Measurements from ENCODE around the gene CFAP58. TPM values are rescaled to one million over a fixed set of nuclear protein-coding genes. Genes with fewer than 3 reads are reported as not detected.

Gene CFAP58
- total RNA-seq, 2 donors from 2014 or later: 3.5 to 4.8 TPM

DNA sequence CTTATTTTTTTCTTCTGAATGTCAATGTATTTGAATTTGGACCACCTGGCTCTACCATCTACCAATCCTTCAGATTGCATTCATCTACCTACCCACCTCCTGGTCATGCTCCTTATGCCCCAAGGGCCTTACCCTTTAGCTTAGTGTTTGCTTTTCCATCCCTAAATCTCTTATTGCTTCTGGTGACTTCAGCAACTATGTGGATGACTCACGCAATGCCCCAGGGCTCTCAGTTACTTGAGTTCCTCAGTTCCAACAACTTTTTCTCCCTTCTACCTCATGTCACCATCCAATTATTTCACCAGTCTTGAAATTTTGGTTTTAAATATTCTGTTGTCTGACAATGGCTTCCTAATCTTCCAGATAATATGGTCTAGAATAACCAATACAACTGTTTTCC, 118.9 kb downstream of the CFAP58 start:
- H3K27ac ChIP-seq: no peak overlapping the region
- H3K4me1 ChIP-seq: no peaks in the 10 kb centered on the region
- DNase-seq (ENCODE audit: low spot score): no peak
- no peak overlapping the region for H3K4me3 ChIP-seq
- no peaks in the 10 kb centered on the region for H3K9me3 ChIP-seq
- H3K36me3 ChIP-seq: no peaks in the 10 kb centered on the region
- TF ChIP-seq CTCF (IDR thresholded peaks at IDR 0.05): no peak
- no peaks in the 10 kb centered on the region for H3K27me3 ChIP-seq

DNA sequence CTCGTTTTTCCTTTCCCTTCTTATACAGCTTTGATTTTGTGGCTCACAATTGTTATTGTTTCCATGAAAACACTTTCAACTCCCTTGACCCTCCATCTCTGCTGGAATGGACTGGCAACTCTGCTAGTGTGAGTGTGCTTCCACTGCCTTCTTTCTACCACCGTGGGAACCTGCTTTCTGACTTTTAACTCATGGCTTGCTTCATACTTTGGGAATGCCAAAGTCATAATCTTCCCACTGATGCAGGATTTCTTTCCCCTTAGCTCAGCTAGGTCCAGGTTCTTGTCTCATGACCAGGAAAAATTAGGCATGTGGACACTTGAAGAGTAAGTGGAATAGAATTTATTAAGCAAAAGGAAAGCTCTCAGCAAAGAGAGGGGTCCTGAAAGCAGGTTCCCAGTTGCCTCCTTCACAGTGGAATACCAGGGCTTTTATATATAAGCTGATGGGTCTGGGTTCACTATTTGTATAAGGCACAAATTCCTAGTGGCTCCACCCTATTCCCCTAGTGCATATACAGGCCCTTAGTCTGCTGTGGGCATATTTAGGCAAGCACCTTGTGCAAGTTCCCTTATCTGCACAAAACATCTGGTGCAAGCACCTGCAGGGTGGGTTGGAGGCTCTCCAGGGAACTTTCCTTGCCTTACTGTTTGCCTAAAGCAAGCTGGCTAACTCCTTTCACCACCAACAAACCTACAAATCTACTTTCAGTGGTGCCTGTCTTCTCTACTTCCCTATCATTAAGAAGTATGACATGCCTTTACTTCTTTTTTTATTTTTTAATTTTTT, 119.5 kb downstream of the CFAP58 start:
- Histone ChIP-seq H3K36me3 (no peaks in the 10 kb centered on the region), H3K27me3 (no peaks in the 10 kb centered on the region), H3K27ac (no peak overlapping the region)

GRCh38 chr10:104478380-104478779, 124.7 kb downstream of the CFAP58 start:
- Histone ChIP-seq H3K36me3 (no peaks in the 10 kb centered on the region), H3K27ac (no peak overlapping the region), H3K9me3 (no peaks in the 10 kb centered on the region), H3K4me3 (no peak overlapping the region), H3K4me1 (peaks cover 0 to 5% of the 10 kb centered on the region in 2 donors), H3K27me3 (no peaks in the 10 kb centered on the region)
- DNase-seq (ENCODE audit: low spot score): no peak
- no peak for TF ChIP-seq CTCF (IDR thresholded peaks at IDR 0.05)

More for the DNA sequence above, 119.5 kb downstream of the CFAP58 start:
- H3K4me1 ChIP-seq: no peaks in the 10 kb centered on the region
- DNase-seq (ENCODE audit: low spot score): no peak
- TF ChIP-seq CTCF (IDR thresholded peaks at IDR 0.05): no peak
- no peaks in the 10 kb centered on the region for H3K9me3 ChIP-seq
- no peak overlapping the region for H3K4me3 ChIP-seq

GRCh38 chr10:104479906-104480593, 126.4 kb downstream of the CFAP58 start:
- TF ChIP-seq CTCF (IDR thresholded peaks at IDR 0.05): no peak
- DNase-seq (ENCODE audit: low spot score): peak; percentile 65
- no peak overlapping the region for H3K27ac ChIP-seq

GRCh38 chr10:104480797-104481196, 127.2 kb downstream of the CFAP58 start:
- Histone ChIP-seq H3K4me3 (no peak overlapping the region), H3K4me1 (peaks cover 0 to 5% of the 10 kb centered on the region in 2 donors), H3K36me3 (no peaks in the 10 kb centered on the region), H3K9me3 (no peaks in the 10 kb centered on the region), H3K27ac (no peak overlapping the region), H3K27me3 (no peaks in the 10 kb centered on the region)
- TF ChIP-seq CTCF (IDR thresholded peaks at IDR 0.05): no peak
- no peak for DNase-seq (ENCODE audit: low spot score)

More at GRCh38 chr10:104479906-104480593, 126.4 kb downstream of the CFAP58 start:
- H3K4me1 ChIP-seq: peaks cover 0 to 5% of the 10 kb centered on the region in 2 donors
- H3K9me3 ChIP-seq: no peaks in the 10 kb centered on the region
- no peaks in the 10 kb centered on the region for H3K36me3 ChIP-seq
- no peaks in the 10 kb centered on the region for H3K27me3 ChIP-seq
- no peak overlapping the region for H3K4me3 ChIP-seq

Data from right atrium auricular region (tissue), 2 donors.